HepG2 (cell line): ENCODE measurements around the gene CAPN11. TPM values are rescaled to one million over a fixed set of nuclear protein-coding genes. Genes with fewer than 3 reads are reported as not detected.

ENCODE experiments used
- CBFB ChIP-seq: sonication (generic); formaldehyde crosslinking; IDR thresholded peaks from 2 replicates; pipeline ENCODE4 v1.4.0; 2020; ENCODE audit warnings: missing genetic modification reagents
- CHD2 ChIP-seq: IDR thresholded peaks from 2 replicates; pipeline ENCODE4 v1.6.1; 2011; ENCODE audit warnings: low read depth, low read length, improper control_type of control experiment
- DPF2 ChIP-seq: sonication (generic); formaldehyde crosslinking; IDR thresholded peaks from 2 replicates; pipeline ENCODE4 v1.4.0; 2020; ENCODE audit warnings: mild to moderate bottlenecking, low read depth, missing genetic modification reagents, borderline replicate concordance
- EZH2 ChIP-seq: conservative IDR thresholded peaks from 2 replicates; pipeline ENCODE4 v1.6.1; 2012; ENCODE audit warnings: mild to moderate bottlenecking, low read depth, low read length, moderate library complexity
- GATAD1 ChIP-seq: IDR thresholded peaks from 2 replicates; pipeline ENCODE4 v1.6.1; 2016; ENCODE audit warnings: missing genetic modification reagents, missing compliant biosample characterization
- ISL2 ChIP-seq: sonication (generic); formaldehyde crosslinking; IDR thresholded peaks from 2 replicates; pipeline ENCODE4 v1.5.0; 2020; ENCODE audit warnings: missing genetic modification reagents
- MYNN ChIP-seq: sonication (generic); formaldehyde crosslinking; IDR thresholded peaks from 2 replicates; pipeline ENCODE4 v1.4.0; 2020; ENCODE audit warnings: mild to moderate bottlenecking, low read depth, missing genetic modification reagents
- NAIF1 ChIP-seq: sonication (generic); formaldehyde crosslinking; IDR thresholded peaks from 2 replicates; pipeline ENCODE4 v1.5.0; 2020; ENCODE audit warnings: mild to moderate bottlenecking, missing genetic modification reagents, borderline replicate concordance
- NFE2L1 ChIP-seq: sonication (generic); formaldehyde crosslinking; IDR thresholded peaks from 2 replicates; pipeline ENCODE4 v1.4.0; 2020; ENCODE audit warnings: missing genetic modification reagents, mild to moderate bottlenecking, borderline replicate concordance
- NKX3-1 ChIP-seq: sonication (generic); formaldehyde crosslinking; IDR thresholded peaks from 2 replicates; pipeline ENCODE4 v1.5.0; 2020; ENCODE audit warnings: missing genetic modification reagents
- NR2F6 ChIP-seq, 2 experiments: IDR thresholded peaks; 2 replicates each; pipeline ENCODE4 v1.6.1; 2016; ENCODE audit warnings: antibody characterized with exemption in 1 of 2, mild to moderate bottlenecking in 1 of 2
- ONECUT2 ChIP-seq: sonication (generic); formaldehyde crosslinking; IDR thresholded peaks from 2 replicates; pipeline ENCODE4 v1.4.0; 2020; ENCODE audit warnings: missing genetic modification reagents
- PHB2 ChIP-seq: fragments of 450-650 bp; IDR thresholded peaks from 2 replicates; pipeline ENCODE4 v1.6.1; 2018; ENCODE audit not compliant: partially characterized antibody
- RFXAP ChIP-seq: sonication (generic); formaldehyde crosslinking; IDR thresholded peaks from 2 replicates; pipeline ENCODE4 v1.4.0; 2020; ENCODE audit warnings: missing genetic modification reagents, borderline replicate concordance
- TFAP4 ChIP-seq: sonication (generic); IDR thresholded peaks from 2 replicates; pipeline ENCODE4 v1.6.1; 2016; ENCODE audit warnings: low read depth, borderline replicate concordance
- XBP1 ChIP-seq: sonication (generic); formaldehyde crosslinking; IDR thresholded peaks from 2 replicates; pipeline ENCODE4 v1.5.0; 2020; ENCODE audit warnings: missing genetic modification reagents
- ZFP36L1 ChIP-seq: sonication (generic); formaldehyde crosslinking; IDR thresholded peaks from 2 replicates; pipeline ENCODE4 v1.8.0; 2022; ENCODE audit warnings: mild to moderate bottlenecking, missing genetic modification reagents, moderate library complexity
- ZNF274 ChIP-seq: sonication (generic); formaldehyde crosslinking; IDR thresholded peaks from 2 replicates; pipeline ENCODE4 v1.5.1; 2020; ENCODE audit warnings: mild to moderate bottlenecking, missing genetic modification reagents
- ZNF33A ChIP-seq: sonication (generic); formaldehyde crosslinking; IDR thresholded peaks from 2 replicates; pipeline ENCODE4 v1.5.1; 2020; ENCODE audit warnings: missing genetic modification reagents, mild to moderate bottlenecking, moderate library complexity, borderline replicate concordance
- ZNF382 ChIP-seq: sonication (generic); formaldehyde crosslinking; IDR thresholded peaks from 2 replicates; pipeline ENCODE4 v1.5.0; 2020; ENCODE audit warnings: missing genetic modification reagents, mild to moderate bottlenecking, borderline replicate concordance
- ZNF562 ChIP-seq: sonication (generic); formaldehyde crosslinking; IDR thresholded peaks from 2 replicates; pipeline ENCODE4 v1.8.0; 2022; ENCODE audit warnings: missing genetic modification reagents, borderline replicate concordance
- ZNF737 ChIP-seq: sonication (generic); formaldehyde crosslinking; IDR thresholded peaks from 2 replicates; pipeline ENCODE4 v1.5.0; 2020; ENCODE audit warnings: missing genetic modification reagents, mild to moderate bottlenecking, borderline replicate concordance
- polyA plus RNA-seq, 8 experiments: library from polyadenylated mRNA; depleted of rRNA in 3 of 8; stranded (reverse) in 7 of 8; unstranded in 1 of 8; fragments of >200 nt; fragmentation: Illumina TruSeq in 4 of 8; extraction: Trizol in 4 of 8; gene quantifications; 2 replicates each; pipeline versions ENCODE4 v1.2.1 to v1.2.3, GENCODE V29; 2011 to 2016; ENCODE audit warnings: low read depth in 4 of 8, missing spikeins in 1 of 8, mixed read lengths in 1 of 8; ENCODE audit not compliant: insufficient read depth in 1 of 8
- total RNA-seq, 5 experiments: library from RNA; depleted of rRNA; stranded (reverse); fragments of >200 nt; fragmentation: Illumina TruSeq; extraction: Trizol; gene quantifications; 2 replicates each; pipeline ENCODE4 v1.2.3, GENCODE V29; 2016; ENCODE audit warnings: low read depth in 1 of 5
- TF ChIP-seq, protein P1 (sequence below): IDR thresholded peaks from 2 replicates; pipeline ENCODE4 v1.6.1; 2016
- TF ChIP-seq, protein P2 (sequence below): sonication (generic); formaldehyde crosslinking; conservative IDR thresholded peaks from 2 replicates; pipeline ENCODE4 v1.4.0; 2020; ENCODE audit warnings: missing genetic modification reagents
- TF ChIP-seq, protein P3 (sequence below): IDR thresholded peaks from 2 replicates; pipeline ENCODE4 v1.6.1; 2016; ENCODE audit warnings: low read depth, borderline replicate concordance

The CAPN11 gene
- total and polyA plus RNA-seq, 2 of the 13 experiments (the other 11 are each of a cell fraction or from before 2014, with no cell fraction given) = 0.07 to 0.11 TPM

GRCh38 chr6:44221291-44221960 lies 62.8 kb downstream of the CAPN11 start (continued):
- TF ChIP-seq CHD2 = no peak
- no peak for TF ChIP-seq PHB2
- peak; percentile 14; the same call in 1 of the 2 replicates for TF ChIP-seq RFXAP (CRISPR knock-in tag)
- no peak for TF ChIP-seq ZNF382 (CRISPR knock-in tag)
- TF ChIP-seq ZNF33A (CRISPR knock-in tag) = no peak
- TF ChIP-seq NAIF1 = no peak
- no peak for TF ChIP-seq NR2F6 (IDR thresholded peaks at IDR 0.05)
- TF ChIP-seq NR2F6 (CRISPR knock-in tag; IDR thresholded peaks at IDR 0.05) = 0 out of 2 replicates have a peak, but pooled peaks have one; percentile 27
- no peak for TF ChIP-seq GATAD1
- TF ChIP-seq, protein P1, sequence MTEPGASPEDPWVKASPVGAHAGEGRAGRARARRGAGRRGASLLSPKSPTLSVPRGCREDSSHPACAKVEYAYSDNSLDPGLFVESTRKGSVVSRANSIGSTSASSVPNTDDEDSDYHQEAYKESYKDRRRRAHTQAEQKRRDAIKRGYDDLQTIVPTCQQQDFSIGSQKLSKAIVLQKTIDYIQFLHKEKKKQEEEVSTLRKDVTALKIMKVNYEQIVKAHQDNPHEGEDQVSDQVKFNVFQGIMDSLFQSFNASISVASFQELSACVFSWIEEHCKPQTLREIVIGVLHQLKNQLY (CRISPR knock-in tag) = no peak
- TF ChIP-seq ONECUT2 (CRISPR knock-in tag) = no peak
- 0 out of 2 replicates have a peak, but pooled peaks have one; percentile 60 for TF ChIP-seq MYNN (CRISPR knock-in tag)
- peak; percentile 72; the same call in 1 of the 2 replicates for TF ChIP-seq TFAP4
- no peak for TF ChIP-seq ZNF562
- TF ChIP-seq ISL2 (CRISPR knock-in tag) = 0 out of 2 replicates have a peak, but pooled peaks have one; percentile 40
- TF ChIP-seq, protein P2, sequence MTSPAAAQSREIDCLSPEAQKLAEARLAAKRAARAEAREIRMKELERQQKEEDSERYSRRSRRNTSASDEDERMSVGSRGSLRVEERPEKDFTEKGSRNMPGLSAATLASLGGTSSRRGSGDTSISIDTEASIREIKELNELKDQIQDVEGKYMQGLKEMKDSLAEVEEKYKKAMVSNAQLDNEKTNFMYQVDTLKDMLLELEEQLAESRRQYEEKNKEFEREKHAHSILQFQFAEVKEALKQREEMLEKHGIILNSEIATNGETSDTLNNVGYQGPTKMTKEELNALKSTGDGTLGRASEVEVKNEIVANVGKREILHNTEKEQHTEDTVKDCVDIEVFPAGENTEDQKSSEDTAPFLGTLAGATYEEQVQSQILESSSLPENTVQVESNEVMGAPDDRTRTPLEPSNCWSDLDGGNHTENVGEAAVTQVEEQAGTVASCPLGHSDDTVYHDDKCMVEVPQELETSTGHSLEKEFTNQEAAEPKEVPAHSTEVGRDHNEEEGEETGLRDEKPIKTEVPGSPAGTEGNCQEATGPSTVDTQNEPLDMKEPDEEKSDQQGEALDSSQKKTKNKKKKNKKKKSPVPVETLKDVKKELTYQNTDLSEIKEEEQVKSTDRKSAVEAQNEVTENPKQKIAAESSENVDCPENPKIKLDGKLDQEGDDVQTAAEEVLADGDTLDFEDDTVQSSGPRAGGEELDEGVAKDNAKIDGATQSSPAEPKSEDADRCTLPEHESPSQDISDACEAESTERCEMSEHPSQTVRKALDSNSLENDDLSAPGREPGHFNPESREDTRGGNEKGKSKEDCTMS (CRISPR knock-in tag) = no peak
- TF ChIP-seq ZNF737 (CRISPR knock-in tag) = no peak
- TF ChIP-seq, protein P3, sequence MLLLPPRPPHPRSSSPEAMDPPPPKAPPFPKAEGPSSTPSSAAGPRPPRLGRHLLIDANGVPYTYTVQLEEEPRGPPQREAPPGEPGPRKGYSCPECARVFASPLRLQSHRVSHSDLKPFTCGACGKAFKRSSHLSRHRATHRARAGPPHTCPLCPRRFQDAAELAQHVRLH (CRISPR knock-in tag) = peak; percentile 69; the same call in 1 of the 2 replicates
- TF ChIP-seq ZNF274 = peak; percentile 80; the same call in 1 of the 2 replicates
- TF ChIP-seq XBP1 = no peak
- no peak for TF ChIP-seq DPF2
- no peak for TF ChIP-seq EZH2
- TF ChIP-seq CBFB (CRISPR knock-in tag) = peak; percentile 36; the same call in 1 of the 2 replicates
- TF ChIP-seq ZFP36L1 (CRISPR knock-in tag) = no peak
- no peak for TF ChIP-seq NKX3-1
- no peak for TF ChIP-seq NFE2L1 (CRISPR knock-in tag)
